HG03066 (cell line): Measurements from ENCODE around the gene ZNF467.

Source experiments
- ATAC-seq: cut with Tn5 transposase; IDR thresholded peaks from one replicate; pipeline ENCODE4 v1.9.1; 2021; ENCODE audit warnings: low read depth; ENCODE audit not compliant: unreplicated experiment

The ZNF467 gene

DNA sequence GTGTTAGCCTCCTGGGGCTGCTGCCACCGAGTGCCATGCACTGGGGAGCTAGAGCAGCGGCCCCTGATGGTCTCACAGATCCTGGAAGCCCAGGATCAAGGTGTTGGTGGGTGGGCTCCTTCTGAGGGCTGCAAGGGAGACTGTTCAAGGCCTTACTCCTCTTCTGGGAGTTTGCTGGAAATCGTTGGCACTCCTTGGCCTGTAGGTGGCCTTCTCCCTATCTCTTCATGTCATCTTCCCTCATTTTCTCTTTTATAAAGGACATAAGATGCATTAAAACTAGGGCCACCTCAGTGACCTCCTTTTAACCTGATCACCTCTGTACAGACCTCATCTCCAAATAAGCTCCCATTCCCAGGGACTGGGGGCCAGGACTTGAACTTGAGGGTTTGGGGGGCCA is 37.8 kb upstream of the ZNF467 start:
- ATAC-seq: no peak

DNA sequence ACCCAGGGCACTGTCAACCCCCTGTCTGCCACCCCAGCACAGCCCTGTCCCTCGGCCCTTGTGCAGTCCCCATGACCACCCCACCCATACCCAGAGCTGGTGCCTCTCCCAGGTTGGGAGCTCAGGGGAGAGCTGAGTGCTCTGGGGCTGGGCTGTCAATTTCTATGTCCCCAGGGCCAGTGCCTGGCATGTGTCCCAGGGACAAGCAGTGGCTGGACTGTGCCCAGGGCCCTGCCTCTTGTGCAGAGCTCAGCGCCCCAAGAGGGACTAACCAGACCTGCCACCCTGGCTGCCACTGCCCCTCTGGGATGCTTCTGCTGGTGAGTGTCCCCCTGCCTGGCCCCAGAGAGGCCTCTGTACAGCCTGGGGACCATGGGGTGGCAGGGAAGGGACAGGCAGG is 35.8 kb upstream of the ZNF467 start:
- ATAC-seq: no peak

DNA sequence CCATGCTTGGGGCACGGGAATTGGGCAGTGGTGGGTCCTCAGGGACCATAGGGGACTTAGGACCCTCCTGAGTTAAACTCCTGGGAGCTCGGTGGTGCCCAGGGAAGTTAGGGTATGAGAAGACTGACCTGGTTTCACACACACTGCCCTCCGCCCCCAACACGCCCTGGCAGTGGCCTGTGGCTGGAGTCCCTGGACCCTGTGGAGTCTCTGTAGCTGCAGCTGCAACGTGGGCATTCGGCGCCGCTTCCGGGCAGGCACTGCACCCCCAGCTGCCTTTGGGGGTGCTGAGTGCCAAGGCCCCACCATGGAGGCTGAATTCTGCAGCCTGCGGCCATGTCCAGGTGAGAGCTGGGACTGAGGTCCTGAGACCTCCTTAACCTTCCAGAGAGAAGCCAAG is 34.9 kb upstream of the ZNF467 start:
- no peak for ATAC-seq

DNA sequence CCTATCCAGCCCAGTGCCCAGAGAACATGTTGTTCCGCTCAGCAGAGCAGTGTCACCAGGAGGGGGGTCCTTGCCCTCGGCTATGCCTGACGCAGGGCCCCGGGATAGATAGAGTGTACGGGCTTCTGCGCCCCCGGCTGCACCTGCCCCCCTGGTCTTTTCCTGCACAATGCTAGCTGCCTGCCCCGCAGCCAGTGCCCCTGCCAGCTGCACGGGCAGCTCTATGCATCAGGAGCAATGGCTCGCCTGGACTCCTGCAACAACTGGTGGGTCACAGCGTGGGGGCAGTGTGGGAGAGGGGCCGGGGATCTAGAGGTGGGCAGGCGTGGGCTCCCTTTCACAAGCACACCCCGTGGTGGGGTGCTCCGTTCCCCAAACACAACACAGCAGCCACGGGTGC is 33.3 kb upstream of the ZNF467 start:
- ATAC-seq: no peak

DNA sequence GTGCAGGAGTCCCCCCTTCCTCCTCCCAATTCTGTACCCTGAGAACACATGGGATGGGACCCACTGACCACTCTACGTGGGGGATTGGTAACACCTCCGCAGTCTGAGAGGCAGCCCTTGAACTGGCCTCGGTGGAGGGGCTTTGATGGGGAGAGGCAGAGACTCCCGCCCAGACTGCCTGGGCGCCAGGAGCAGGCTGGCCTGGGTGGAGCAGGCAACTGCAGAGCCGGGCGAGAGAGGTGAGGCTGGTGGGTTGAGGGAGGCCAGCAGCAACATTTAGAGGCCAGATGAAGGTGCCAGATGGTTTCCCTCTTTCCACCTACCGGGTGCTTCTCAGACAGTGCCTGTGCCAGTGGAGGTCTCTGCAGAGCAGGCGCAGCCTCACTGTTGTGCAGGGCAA is 30.7 kb upstream of the ZNF467 start:
- no peak for ATAC-seq

DNA sequence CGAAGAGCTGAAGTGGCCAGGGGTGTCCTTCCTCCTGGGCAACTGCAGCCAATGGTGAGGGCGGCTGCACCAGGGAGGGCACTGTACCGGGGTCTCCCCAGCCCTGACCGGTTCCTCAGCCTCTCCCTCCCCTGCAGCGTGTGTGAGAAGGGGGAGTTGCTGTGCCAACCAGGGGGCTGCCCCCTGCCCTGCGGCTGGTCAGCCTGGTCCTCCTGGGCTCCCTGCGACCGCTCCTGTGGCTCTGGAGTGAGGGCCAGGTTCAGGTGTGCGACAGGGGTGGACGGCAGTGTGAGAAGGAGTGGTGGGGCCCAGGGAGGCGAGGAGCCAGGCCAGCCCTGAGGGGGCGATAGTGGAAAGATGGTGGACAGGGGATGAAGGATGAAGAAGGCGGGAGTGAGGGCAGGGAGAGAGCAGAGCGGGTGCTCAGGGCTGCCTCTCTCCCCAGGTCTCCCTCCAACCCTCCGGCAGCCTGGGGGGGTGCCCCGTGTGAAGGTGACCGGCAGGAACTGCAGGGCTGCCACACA is 30.2 kb upstream of the ZNF467 start:
- no peak for ATAC-seq

DNA sequence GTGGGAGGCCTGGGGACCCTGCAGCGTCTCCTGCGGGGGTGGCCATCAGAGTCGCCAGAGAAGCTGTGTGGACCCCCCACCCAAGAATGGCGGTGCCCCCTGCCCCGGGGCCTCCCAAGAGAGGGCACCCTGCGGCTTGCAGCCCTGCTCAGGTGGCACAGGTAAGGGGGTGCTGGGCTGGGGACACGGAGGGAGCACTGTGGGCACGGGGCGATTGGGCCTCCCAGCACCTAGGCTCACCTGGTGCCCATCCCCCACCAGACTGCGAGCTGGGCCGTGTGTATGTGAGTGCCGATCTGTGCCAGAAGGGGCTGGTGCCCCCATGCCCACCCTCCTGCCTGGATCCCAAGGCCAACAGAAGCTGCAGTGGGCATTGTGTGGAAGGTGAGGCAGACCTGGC is 29.6 kb upstream of the ZNF467 start:
- no peak for ATAC-seq

DNA sequence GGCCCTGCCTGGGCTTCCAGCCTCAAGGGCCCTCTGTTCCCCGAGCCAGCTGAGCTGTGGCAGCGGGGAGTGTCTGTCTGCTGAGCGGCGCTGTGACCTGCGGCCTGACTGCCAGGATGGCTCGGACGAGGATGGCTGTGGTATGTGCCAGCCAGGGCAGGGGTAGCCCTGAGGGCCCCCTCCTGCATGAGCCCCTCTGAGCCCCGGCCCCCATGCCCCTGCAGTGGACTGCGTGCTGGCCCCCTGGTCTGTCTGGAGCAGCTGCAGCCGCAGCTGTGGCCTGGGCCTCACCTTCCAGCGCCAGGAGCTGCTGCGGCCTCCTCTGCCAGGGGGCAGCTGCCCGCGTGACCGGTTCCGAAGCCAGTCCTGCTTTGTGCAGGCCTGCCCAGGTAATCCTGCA is 28.4 kb upstream of the ZNF467 start:
- ATAC-seq: no peak

DNA sequence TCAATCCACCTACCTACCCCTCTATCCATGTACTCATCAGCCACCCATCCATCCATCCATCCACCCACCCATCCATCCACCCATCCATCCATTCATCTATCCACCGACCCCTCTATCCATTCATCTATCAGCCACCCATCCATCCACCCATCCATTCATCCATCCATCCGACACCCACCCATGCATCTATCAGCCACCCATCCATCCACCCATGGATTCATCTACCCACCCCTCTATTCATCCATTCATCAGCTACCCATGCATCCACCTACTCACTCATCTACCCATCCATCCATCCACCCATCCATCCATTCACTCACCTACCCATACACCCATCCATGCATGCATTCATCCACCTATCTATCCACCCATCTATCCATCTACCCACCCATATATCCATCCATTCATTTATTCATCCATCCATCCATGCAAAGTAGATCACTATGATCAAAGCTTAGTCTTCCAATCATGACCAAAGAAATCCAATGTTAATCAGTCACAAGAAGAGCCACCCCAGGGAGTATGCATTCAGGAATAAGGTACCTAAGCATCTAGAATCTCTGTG is 27.7 kb upstream of the ZNF467 start:
- ATAC-seq: no peak

DNA sequence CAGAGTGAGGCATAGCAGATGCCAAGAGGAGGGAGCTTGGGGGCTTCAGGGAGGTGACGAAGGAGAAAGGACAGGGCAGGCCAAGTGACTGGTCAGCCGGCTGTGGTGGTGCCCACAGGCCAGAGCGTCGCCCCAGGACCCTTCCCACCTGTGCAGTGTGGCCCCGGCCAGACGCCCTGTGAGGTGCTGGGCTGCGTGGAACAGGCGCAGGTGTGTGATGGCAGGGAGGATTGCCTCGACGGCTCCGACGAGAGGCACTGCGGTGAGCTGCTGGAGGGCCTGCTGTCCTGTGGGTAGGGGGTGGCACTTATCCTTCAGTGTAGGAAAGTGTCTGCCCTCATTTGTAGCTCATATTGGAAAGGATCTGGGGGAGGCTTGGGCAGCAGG is 26.8 kb upstream of the ZNF467 start:
- ATAC-seq: no peak

DNA sequence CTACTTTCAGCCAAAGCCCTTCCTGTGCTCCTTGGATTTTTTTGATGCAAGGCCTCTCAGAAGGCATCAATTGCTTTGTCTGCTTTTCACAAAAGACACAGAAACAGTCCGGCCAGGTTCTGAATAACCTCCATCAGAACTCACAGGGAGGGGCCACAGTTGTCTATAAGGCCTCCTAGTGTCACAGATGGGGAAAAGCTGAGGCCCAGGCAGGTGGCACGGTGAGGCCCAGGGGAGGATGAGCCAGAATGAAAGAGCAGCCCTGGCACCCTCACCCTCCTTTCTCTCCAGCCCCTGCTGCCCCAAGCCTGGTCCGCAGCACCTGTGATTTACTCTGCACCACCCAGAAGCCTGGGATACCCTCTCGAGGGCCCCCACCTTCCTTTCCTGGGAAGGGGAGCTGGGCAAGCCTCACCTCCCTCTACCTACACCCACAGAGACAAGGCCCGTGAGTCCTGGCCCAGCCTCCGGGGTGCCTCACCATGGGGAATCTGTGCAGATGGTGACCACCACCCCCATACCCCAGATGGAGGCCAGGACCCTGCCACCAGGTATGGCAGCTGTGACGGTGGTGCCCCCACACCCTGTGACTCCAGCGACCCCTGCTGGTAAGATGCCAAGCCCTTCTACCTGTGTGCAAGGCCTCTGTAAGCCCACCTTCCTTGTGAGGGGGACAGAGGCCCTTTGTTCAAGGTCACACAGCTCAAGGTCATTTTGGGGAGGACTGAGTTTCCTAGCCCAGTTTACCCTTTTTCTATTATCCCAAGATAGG is 26.2 kb upstream of the ZNF467 start:
- no peak for ATAC-seq

DNA sequence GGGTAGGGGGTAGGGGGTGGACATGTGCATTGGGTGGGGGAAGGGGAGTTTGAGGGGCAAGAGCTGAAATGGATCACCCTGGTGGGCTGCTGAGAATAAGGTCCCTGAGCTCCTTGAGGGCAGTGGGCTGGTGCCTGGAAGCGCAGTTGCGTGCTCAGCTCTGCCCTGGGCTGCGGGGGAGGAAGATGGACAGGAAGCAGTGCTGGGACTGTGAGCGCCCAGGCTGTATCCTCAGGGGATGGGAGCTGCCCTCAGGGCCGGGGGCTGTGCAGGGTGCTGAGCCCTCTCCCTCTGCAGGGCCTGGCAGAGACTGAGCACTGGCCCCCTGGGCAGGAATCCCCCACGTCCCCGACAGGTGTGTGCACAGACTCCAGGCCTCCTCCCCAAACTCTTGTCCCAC is 24.4 kb upstream of the ZNF467 start:
- ATAC-seq: no peak

DNA sequence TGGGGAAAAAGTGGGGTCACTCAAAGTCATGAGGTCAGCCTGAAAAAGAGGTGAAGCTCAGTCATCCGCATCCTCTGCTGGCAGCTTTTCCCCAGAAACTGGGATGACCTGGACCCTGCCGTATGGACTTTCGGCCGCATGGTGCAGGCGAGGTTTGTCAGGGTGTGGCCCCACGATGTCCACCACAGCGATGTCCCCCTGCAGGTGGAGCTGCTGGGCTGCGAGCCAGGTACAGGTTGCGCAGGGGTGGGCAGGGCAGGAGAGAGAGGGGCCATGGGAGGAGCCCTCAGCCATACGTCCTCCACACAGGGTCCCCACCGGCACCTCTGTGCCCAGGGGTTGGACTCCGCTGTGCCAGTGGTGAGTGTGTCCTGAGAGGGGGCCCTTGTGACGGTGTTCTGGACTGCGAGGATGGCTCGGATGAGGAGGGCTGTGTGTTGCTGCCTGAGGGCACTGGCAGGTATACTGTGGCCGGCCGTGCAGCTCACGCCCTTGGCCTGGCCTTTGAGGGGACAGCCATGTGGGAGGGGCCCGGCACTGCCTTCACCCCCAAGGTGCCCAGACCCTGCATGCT is 23.0 kb upstream of the ZNF467 start:
- no peak for ATAC-seq

DNA sequence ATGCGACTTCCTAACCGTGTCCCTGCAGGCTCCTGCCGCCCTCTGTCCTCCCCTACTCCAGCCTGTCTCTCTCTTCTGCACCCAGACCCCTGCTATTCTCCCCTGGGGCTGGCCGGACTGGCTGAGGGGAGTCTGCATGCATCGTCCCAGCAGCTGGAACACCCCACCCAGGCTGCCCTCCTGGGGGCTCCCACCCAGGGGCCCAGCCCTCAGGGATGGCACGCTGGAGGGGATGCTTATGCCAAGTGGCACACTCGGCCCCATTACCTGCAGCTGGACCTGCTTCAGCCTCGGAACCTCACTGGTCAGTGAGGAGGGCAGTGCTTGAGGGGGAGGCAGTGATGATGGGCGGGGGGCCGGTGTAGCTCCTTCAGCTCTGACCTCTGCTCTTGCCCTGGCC is 21.7 kb upstream of the ZNF467 start:
- no peak for ATAC-seq

DNA sequence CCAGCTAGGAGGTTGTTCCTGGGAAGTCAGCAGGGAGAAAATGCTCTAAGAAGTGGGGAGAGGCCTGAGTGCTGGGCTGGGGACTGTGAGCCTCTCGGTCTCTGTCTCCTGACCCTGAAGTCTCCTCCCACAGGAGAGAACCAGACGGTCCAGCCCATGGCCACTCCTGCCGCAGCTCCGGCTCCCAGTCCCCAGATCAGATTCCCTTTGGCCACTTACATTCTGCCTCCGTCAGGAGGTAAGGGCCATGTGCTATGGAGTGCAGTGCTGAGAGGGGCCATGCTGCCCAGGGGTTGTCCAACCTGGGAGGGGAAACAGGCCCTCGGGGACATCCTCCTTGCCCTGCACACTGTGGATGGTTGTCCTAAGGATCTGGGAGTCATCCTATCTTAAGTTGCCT is 21.3 kb upstream of the ZNF467 start:
- no peak for ATAC-seq

DNA sequence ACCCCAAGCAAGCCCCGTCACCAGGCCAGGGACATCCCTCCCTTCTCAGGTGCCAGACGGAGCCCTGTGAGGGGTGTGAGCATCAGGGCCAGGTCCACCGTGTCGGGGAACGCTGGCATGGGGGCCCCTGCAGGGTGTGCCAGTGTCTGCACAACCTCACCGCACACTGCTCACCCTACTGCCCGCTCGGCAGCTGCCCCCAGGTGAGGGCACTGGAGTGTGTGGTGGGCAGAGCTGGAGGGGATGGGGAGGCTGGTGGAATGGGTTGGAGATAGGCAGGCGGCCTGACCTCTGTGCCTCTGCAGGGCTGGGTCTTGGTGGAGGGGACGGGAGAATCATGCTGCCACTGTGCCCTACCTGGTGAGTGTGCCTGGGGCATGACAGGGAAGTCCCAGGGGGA is 19.9 kb upstream of the ZNF467 start:
- no peak for ATAC-seq

DNA sequence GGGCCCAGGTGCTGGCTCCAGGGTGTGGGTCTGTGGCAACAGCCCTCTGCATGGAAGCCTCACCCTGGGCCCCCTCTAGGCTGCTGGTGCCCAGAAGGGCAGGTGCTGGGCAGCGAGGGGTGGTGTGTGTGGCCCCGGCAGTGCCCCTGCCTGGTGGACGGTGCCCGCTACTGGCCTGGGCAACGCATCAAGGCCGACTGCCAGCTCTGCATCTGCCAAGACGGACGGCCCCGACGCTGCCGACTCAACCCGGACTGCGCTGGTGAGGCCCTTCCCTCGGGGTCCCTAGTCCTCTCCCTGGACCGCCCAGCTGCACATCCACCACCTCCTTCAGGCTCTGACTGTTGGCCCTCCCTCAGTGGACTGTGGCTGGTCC is 18.8 kb upstream of the ZNF467 start:
- ATAC-seq: no peak

DNA sequence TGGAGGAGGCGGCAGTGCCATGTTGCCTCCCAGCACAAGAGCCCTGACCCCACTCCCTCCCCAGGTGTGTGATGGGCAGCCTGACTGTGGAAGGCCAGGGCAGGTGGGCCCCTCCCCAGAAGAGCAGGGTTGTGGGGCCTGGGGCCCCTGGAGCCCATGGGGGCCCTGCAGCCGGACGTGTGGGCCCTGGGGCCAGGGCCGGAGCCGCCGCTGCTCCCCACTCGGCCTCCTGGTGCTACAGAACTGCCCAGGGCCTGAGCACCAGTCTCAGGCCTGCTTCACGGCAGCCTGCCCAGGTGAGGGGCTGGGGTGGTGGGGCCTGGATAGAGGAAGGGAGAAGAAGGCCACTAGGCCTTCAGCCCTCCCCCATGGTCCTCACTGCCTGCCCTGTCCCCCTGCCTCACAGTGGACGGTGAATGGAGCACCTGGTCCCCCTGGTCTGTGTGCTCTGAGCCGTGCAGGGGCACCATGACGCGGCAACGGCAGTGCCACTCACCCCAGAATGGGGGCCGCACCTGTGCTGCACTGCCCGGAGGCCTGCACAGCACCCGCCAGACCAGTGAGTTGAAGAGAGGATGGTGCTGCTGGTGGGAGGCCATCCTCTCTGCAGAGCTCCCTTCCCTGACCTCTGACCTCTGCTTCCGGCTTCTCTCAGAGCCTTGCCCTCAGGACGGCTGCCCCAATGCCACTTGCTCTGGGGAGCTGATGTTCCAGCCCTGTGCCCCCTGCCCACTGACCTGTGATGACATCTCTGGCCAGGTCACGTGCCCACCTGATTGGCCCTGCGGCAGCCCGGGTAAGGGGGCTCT is 18.2 kb upstream of the ZNF467 start:
- ATAC-seq: no peak

DNA sequence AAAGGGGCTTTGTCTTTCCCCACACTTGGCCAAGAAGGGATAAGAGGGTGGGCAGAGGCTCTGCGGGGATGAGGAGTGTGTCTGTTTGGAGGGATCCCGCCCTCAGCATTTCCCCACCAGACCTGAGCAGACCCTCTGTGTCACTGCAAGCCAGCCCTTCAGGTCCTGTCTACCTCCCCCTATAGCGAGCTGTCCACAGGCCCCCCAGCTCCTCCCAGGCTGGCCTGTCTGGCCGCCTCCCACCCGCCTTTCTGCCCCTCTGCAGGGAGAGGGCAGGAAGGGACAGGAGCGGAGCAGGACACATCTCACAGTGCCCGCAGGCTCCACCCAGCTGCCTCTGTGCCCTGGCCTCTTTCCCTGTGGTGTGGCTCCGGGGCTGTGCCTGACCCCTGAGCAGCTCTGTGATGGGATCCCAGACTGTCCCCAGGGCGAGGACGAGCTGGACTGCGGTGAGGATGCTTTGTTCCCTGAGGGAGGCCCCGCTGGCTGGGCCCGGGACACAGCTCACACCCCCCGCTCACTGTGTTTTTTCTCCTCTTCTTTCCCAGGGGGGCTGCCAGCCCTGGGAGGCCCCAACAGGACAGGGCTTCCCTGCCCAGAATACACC is 17.5 kb upstream of the ZNF467 start:
- ATAC-seq: no peak

DNA sequence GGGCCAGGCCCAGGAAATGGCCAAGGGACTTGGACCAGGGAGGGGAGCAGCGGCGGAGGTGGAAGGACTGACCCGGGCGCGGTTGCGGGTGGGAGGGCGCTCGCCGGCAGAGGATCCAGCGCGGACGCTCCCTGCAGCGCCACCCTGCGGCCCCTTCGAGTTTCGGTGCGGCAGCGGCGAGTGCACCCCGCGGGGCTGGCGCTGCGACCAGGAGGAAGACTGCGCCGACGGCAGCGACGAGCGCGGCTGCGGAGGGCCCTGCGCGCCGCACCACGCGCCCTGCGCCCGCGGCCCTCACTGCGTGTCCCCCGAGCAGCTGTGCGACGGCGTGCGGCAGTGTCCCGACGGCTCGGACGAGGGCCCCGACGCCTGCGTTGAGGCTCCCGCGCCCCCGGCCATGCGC is 16.8 kb upstream of the ZNF467 start:
- no peak for ATAC-seq

DNA sequence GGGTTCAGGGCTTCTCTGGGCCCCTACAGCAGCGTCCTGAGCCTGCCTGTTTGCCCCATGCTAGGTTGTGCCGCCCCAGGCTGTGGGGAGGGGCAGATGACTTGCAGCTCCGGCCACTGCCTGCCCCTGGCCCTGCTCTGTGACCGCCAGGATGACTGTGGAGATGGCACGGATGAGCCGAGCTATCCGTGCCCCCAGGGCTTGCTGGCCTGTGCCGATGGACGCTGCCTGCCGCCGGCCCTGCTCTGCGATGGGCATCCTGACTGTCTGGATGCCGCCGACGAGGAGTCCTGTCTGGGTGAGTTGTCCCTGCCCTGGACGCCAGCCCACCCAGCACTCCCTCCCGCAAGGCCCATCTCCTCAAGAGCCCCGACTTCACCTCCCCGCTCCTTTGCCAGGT is 15.7 kb upstream of the ZNF467 start:
- no peak for ATAC-seq
